ENCODE measurements around the gene RAD18. TPM values are rescaled to one million over a fixed set of nuclear protein-coding genes. Genes with fewer than 3 reads are reported as not detected.

Gene RAD18
- total RNA-seq, 1 experiment from 2014 or later, result 44.9 TPM

- H3K27ac ChIP-seq, result no peak overlapping the region
- no peak overlapping the region for H3K4me3 ChIP-seq
Observed at GRCh38 chr3:8864402-8865350, 98.6 kb downstream of the RAD18 start.

GRCh38 chr3:8863891-8864290 is 99.4 kb downstream of the RAD18 start:
- DNase-seq, result no peak
- Histone ChIP-seq H3K9me3 (replicated peaks) (no peaks in the 10 kb centered on the region), H3K27me3 (no peaks in the 10 kb centered on the region), H3K36me3 (no peaks in the 10 kb centered on the region; the same call in 1 of the 2 replicates), H3K4me1 (peaks cover 3% of the 10 kb centered on the region), H3K27ac (no peak overlapping the region), H3K4me3 (no peak overlapping the region)

More at GRCh38 chr3:8864402-8865350, 98.6 kb downstream of the RAD18 start:
- H3K36me3 ChIP-seq, result no peaks in the 10 kb centered on the region; the same call in 1 of the 2 replicates
- peaks cover 11% of the 10 kb centered on the region for H3K4me1 ChIP-seq
- no peaks in the 10 kb centered on the region for H3K27me3 ChIP-seq
- DNase-seq, result no peak
- H3K9me3 ChIP-seq (replicated peaks), result no peaks in the 10 kb centered on the region

DNA sequence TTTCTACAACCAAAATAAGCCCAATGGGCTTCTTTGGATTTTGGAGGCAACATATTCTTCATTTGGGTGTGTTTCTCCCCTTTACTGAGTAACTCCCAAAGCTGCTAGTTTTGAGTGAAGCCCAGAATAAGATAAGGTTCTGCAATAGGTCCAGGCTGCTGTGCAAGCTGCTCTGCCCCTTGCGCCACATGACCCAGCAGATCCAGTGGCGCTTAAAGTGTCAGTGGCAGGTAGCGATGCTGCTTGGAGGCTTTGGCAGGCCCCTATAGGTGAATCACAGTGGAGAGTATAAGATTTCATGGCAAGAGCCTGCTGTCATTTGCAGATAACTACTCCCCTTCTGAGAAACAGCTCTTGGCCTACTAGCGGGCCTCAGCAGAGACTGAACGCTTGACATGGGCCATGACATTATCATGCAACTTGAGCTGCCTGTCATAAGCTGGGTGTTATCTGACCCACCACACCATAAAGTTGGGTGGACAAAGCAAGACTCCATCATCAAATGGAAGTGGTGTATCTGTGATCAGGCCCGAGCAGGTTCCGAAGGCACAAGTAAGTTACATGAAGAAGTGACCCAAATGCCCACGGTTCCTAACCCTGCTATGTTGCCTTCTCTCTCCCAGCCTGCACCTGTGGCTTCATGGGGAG is 105.4 kb downstream of the RAD18 start:
- Histone ChIP-seq H3K9me3 (replicated peaks) (no peaks in the 10 kb centered on the region), H3K27ac (no peak overlapping the region)

GRCh38 chr3:8856721-8857120 is 106.6 kb downstream of the RAD18 start:
- Histone ChIP-seq H3K27ac (no peak overlapping the region), H3K27me3 (no peaks in the 10 kb centered on the region), H3K4me3 (no peak overlapping the region), H3K36me3 (0 out of 2 replicates have a peak, but pooled peaks cover 2% of the 10 kb centered on the region), H3K4me1 (peaks cover 12% of the 10 kb centered on the region), H3K9me3 (replicated peaks) (no peaks in the 10 kb centered on the region)
- no peak for DNase-seq

More for the DNA sequence above, 105.4 kb downstream of the RAD18 start:
- H3K4me1 ChIP-seq, result peaks cover 12% of the 10 kb centered on the region
- H3K27me3 ChIP-seq, result no peaks in the 10 kb centered on the region
- 0 out of 2 replicates have a peak, but pooled peaks cover 2% of the 10 kb centered on the region for H3K36me3 ChIP-seq
- DNase-seq, result no peak
- H3K4me3 ChIP-seq, result no peak overlapping the region

GRCh38 chr3:8856071-8856470 is 107.2 kb downstream of the RAD18 start:
- Histone ChIP-seq H3K27me3 (no peaks in the 10 kb centered on the region), H3K4me1 (peaks cover 12% of the 10 kb centered on the region), H3K27ac (peak overlapping the region; percentile 8; the same call in 1 of the 2 replicates), H3K4me3 (no peak overlapping the region), H3K36me3 (0 out of 2 replicates have a peak, but pooled peaks cover 2% of the 10 kb centered on the region), H3K9me3 (replicated peaks) (no peaks in the 10 kb centered on the region)
- peak; percentile 92 to 93 for DNase-seq

DNA sequence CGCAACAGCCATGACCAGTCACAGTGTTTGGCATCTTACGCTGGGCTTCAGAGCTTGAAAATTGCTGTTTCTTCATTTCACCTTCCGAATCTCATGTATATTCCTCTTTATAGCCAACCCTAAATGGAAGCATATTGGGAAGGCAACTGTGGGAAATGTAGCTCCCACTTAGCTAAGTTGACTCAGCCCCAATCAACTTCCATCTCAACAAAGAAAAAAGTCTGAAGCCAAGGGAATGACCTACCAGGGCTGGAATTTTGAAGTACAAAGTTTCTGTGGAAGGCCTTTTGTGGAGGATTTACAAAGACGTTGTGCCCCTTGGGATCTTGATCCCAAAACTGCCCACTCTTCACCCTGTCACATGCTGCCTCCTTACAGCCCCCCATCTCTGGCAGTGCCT is 108.6 kb downstream of the RAD18 start:
- no peak overlapping the region for H3K4me3 ChIP-seq
- DNase-seq, result no peak
- H3K4me1 ChIP-seq, result peaks cover 12% of the 10 kb centered on the region
- H3K36me3 ChIP-seq, result 0 out of 2 replicates have a peak, but pooled peaks cover 2% of the 10 kb centered on the region
- no peak overlapping the region for H3K27ac ChIP-seq
- no peaks in the 10 kb centered on the region for H3K27me3 ChIP-seq
- no peaks in the 10 kb centered on the region for H3K9me3 ChIP-seq (replicated peaks)

- DNase-seq, result no peak
- Histone ChIP-seq H3K27me3 (no peaks in the 10 kb centered on the region), H3K9me3 (replicated peaks) (no peaks in the 10 kb centered on the region), H3K4me1 (peaks cover 15% of the 10 kb centered on the region), H3K36me3 (0 out of 2 replicates have a peak, but pooled peaks cover 2% of the 10 kb centered on the region), H3K4me3 (no peak overlapping the region), H3K27ac (no peak overlapping the region)
Observed at GRCh38 chr3:8853081-8853480, 110.2 kb downstream of the RAD18 start.

- Histone ChIP-seq H3K4me3 (no peak overlapping the region), H3K9me3 (replicated peaks) (no peaks in the 10 kb centered on the region), H3K27ac (no peak overlapping the region), H3K27me3 (no peaks in the 10 kb centered on the region), H3K36me3 (0 out of 2 replicates have a peak, but pooled peaks cover 5% of the 10 kb centered on the region), H3K4me1 (peaks cover 15% of the 10 kb centered on the region)
- no peak for DNase-seq
Observed at GRCh38 chr3:8852511-8852910, 110.8 kb downstream of the RAD18 start.

GRCh38 chr3:8851703-8852102 is 111.6 kb downstream of the RAD18 start:
- 0 out of 2 replicates have a peak, but pooled peaks cover 5% of the 10 kb centered on the region for H3K36me3 ChIP-seq
- H3K27ac ChIP-seq, result no peak overlapping the region
- H3K27me3 ChIP-seq, result no peaks in the 10 kb centered on the region
- DNase-seq, result no peak
- H3K9me3 ChIP-seq (replicated peaks), result no peaks in the 10 kb centered on the region
- peaks cover 15% of the 10 kb centered on the region for H3K4me1 ChIP-seq
- H3K4me3 ChIP-seq, result no peak overlapping the region

DNA sequence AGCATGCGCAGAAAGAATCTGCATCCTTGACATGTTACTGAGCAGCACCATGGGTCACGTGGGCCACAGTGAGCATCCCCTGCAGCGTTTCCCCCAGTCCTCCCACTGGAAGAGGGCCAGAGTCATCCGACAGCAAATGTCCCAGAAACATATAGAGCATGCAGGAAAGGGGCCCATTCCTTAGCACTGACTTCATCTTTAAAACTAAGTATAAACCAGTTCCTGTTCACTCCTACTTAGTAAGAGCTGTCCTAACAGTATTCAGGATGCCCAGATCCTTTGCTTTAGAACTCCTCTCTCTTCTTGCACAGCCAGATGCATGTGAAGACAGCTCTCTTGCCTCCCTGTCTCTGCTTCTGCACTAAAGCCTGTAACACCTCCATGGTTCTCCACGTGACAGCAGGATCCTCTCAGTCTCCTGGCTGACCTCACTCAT is 114.6 kb downstream of the RAD18 start:
- H3K27ac ChIP-seq, result no peak overlapping the region
- H3K4me1 ChIP-seq, result 0 out of 2 replicates have a peak, but pooled peaks cover 3% of the 10 kb centered on the region
- 0 out of 2 replicates have a peak, but pooled peaks cover 3% of the 10 kb centered on the region for H3K36me3 ChIP-seq
- H3K9me3 ChIP-seq (replicated peaks), result no peaks in the 10 kb centered on the region
- H3K4me3 ChIP-seq, result no peak overlapping the region
- no peak for DNase-seq
- no peaks in the 10 kb centered on the region for H3K27me3 ChIP-seq

- Histone ChIP-seq H3K9me3 (replicated peaks) (no peaks in the 10 kb centered on the region), H3K4me1 (0 out of 2 replicates have a peak, but pooled peaks cover 3% of the 10 kb centered on the region), H3K27me3 (no peaks in the 10 kb centered on the region), H3K36me3 (0 out of 2 replicates have a peak, but pooled peaks cover 2% of the 10 kb centered on the region), H3K27ac (no peak overlapping the region), H3K4me3 (no peak overlapping the region)
- no peak for DNase-seq
Observed at GRCh38 chr3:8847317-8847716, 116.0 kb downstream of the RAD18 start.

GRCh38 chr3:8846176-8846575 is 117.1 kb downstream of the RAD18 start:
- Histone ChIP-seq H3K36me3 (0 out of 2 replicates have a peak, but pooled peaks cover 2% of the 10 kb centered on the region), H3K27ac (no peak overlapping the region), H3K9me3 (replicated peaks) (no peaks in the 10 kb centered on the region), H3K4me1 (0 out of 2 replicates have a peak, but pooled peaks cover 3% of the 10 kb centered on the region), H3K4me3 (no peak overlapping the region), H3K27me3 (no peaks in the 10 kb centered on the region)
- DNase-seq, result no peak

- Histone ChIP-seq H3K9me3 (replicated peaks) (no peaks in the 10 kb centered on the region), H3K4me1 (0 out of 2 replicates have a peak, but pooled peaks cover 3% of the 10 kb centered on the region), H3K36me3 (0 out of 2 replicates have a peak, but pooled peaks cover 2% of the 10 kb centered on the region), H3K4me3 (no peak overlapping the region), H3K27ac (no peak overlapping the region), H3K27me3 (no peaks in the 10 kb centered on the region)
- DNase-seq, result no peak
Observed at GRCh38 chr3:8845641-8846040, 117.6 kb downstream of the RAD18 start.

DNA sequence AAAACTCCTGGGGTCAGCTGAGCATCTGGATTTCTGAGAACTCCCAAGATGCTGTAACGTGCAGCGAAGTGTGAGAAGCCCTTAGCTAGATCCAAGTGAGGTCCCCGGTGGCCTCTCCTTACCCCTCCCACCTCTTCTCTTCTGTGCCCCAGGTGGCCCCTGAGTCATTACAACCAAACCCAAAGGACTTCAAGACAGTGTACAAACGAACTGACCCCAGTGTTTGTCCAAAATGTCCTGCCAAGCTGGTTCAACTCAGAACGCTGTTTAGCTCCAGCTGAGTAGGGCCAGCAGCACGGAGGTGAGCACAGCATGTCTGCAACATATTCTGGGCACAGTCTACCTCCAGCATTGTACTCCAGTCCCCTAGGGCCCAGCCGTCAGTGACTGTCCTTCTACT is 119.9 kb downstream of the RAD18 start:
- Histone ChIP-seq H3K27me3 (no peaks in the 10 kb centered on the region), H3K9me3 (replicated peaks) (no peaks in the 10 kb centered on the region), H3K4me3 (no peak overlapping the region), H3K4me1 (no peaks in the 10 kb centered on the region), H3K27ac (no peak overlapping the region), H3K36me3 (0 out of 2 replicates have a peak, but pooled peaks cover 2% of the 10 kb centered on the region)
- no peak for DNase-seq
